Mucosa of descending colon (tissue), 3 donors: ENCODE results near the gene PFN3. TPM values are rescaled to one million over a fixed set of nuclear protein-coding genes. Genes with fewer than 3 reads are reported as not detected.

Experiments used
- ATAC-seq: fragments of 200-7000 bp; cut with Tn5 transposase; one replicate; pipeline ENCODE4 v1.9.1; 2020; ENCODE audit warnings: mild to moderate bottlenecking, moderate library complexity
- DNase-seq, 3 donors: peaks; one replicate each; pipeline ENCODE4 v3.0.0-alpha.2; 2020
- H3K36me3 ChIP-seq: fragments of 200-600 bp; one replicate; pipeline ENCODE4 v1.8.0; 2021; ENCODE audit warnings: low read depth, mild to moderate bottlenecking
- H3K4me1 ChIP-seq: fragments of 200-600 bp; one replicate; pipeline ENCODE4 v1.8.0; 2021; ENCODE audit warnings: low read depth, mild to moderate bottlenecking
- H3K4me3 ChIP-seq: fragments of 200-600 bp; one replicate; pipeline ENCODE4 v1.8.0; 2021; ENCODE audit warnings: mild to moderate bottlenecking
- H3K9me3 ChIP-seq: fragments of 200-600 bp; one replicate; pipeline ENCODE4 v1.8.0; 2021; ENCODE audit warnings: mild to moderate bottlenecking
- intact Hi-C, 2 donors: fragments of 100-400 bp; cut with DNase I in 1 of 2; cut with micrococcal nuclease in 1 of 2; formaldehyde crosslinking; loops; one replicate each; pipeline versions ENCODE4 v1.11.0 to v1.11.1; 2022; cut with DNase I, micrococcal nuclease
- total RNA-seq, 3 donors: library from RNA; stranded (reverse); fragmentation: NEBNext Ultra II Directional in 2 of 3; extraction: Animal tissue kit (Norgen Biotek cat#: 25700) in 2 of 3; gene quantifications; one replicate each; pipeline versions ENCODE4 v1.2.1 to v1.2.4, GENCODE V29; 2021 to 2023
- TF ChIP-seq, protein P1 (sequence below): fragments of 200-600 bp; IDR thresholded peaks from one replicate; pipeline ENCODE4 v1.8.0; 2022; ENCODE audit warnings: antibody characterized with exemption, mild to moderate bottlenecking
- donor health status: DM: no; HTN: no; CAD: no; lungs with moderate emphysema.
- donor health status: DM: no; HTN: no; CAD: no.
- donor health status: DM: no; HTN: yes; CAD: no.

Gene PFN3
- total RNA-seq, 3 donors from 2014 or later = not detected

DNA sequence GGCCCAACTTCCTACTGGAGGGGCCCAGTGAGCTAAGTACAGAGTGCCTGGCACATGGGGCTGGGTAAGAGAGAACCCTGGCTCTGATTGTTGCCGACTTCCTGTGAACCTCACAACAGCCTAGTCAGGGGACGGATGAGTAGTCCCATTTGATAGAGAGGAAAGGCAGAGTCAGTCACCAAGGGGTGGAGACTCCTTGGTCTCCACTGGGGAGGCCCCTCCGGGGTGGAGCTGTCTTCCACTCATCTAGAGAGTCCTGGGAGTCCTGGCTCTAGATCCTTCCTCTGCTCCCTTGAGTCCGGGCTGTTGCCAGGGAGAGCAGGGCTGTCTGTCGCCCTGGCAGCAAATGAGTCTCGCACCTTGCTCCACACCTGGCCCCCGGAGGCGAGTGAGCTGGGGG, 34.0 kb upstream of the PFN3 start:
- Histone ChIP-seq H3K4me1 (peaks cover 13% of the 10 kb centered on the region), H3K36me3 (no peaks in the 10 kb centered on the region), H3K4me3 (no peak overlapping the region), H3K9me3 (no peaks in the 10 kb centered on the region)
- intact Hi-C loops = no loop called here
- ATAC-seq (no peak), DNase-seq (no peak)
- TF ChIP-seq, protein P1, sequence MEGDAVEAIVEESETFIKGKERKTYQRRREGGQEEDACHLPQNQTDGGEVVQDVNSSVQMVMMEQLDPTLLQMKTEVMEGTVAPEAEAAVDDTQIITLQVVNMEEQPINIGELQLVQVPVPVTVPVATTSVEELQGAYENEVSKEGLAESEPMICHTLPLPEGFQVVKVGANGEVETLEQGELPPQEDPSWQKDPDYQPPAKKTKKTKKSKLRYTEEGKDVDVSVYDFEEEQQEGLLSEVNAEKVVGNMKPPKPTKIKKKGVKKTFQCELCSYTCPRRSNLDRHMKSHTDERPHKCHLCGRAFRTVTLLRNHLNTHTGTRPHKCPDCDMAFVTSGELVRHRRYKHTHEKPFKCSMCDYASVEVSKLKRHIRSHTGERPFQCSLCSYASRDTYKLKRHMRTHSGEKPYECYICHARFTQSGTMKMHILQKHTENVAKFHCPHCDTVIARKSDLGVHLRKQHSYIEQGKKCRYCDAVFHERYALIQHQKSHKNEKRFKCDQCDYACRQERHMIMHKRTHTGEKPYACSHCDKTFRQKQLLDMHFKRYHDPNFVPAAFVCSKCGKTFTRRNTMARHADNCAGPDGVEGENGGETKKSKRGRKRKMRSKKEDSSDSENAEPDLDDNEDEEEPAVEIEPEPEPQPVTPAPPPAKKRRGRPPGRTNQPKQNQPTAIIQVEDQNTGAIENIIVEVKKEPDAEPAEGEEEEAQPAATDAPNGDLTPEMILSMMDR = no peak

DNA sequence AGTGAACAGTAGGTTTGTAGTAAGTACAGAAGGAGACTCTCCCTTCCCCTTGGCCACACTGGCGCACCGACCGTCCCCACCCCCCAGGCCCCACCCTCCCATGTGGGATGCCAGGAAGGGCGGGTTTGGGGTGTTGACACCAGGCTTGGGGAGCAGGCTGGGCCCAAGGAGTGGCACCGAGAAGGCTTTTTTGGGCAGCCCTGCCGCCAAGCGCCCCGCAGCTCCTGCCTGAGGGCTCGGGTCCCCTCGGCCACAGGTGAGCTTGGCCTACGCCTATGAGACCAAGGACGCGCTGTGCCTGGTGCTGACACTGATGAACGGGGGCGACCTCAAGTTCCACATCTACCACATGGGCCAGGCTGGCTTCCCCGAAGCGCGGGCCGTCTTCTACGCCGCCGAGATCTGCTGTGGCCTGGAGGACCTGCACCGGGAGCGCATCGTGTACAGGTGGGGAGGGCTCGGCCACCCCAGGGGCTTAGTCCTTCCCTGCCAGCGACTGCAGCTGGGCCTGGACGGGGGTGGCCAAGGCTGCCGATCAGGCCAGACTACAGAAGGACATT, 33.3 kb upstream of the PFN3 start:
- Histone ChIP-seq H3K9me3 (no peaks in the 10 kb centered on the region), H3K4me3 (no peak overlapping the region), H3K4me1 (peaks cover 14% of the 10 kb centered on the region), H3K36me3 (no peaks in the 10 kb centered on the region)
- TF ChIP-seq, protein P1 = no peak
- DNase-seq (peak in 1 of 3 donors; percentile 54), ATAC-seq (no peak)
- intact Hi-C loops = no loop called here

DNA sequence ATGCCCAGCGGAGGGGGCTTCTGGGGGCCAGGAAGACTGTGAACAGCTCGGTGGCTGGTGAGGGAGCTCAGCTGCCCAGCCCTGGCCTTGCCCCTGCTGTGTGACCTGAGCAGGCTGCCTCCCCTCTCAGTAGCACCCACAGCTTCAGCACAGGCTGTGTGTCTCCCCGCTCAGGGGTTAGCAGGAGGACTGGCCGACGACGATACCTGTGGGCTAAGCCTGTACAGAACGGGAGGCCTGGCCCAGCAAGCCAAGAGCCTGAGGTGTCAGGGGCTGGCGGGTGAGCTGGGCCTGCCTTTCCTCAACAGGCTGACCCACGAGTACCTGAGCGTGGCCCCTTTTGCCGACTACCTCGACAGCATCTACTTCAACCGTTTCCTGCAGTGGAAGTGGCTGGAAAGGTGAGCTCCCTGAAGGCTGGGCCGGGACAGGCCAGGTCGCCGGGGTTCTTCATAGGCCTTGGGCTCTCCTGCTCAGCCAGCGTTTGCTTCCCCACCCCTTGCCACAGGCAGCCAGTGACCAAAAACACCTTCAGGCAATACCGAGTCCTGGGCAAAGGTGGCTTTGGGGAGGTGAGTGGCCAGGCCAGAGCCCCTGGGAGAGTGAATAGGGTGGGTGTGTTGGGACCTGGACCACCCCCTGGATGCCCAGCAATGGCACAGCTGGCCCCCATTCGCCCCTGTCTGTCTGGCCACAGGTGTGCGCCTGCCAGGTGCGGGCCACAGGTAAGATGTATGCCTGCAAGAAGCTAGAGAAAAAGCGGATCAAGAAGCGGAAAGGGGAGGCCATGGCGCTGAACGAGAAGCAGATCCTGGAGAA, 32.6 kb upstream of the PFN3 start:
- Histone ChIP-seq H3K36me3 (no peaks in the 10 kb centered on the region), H3K4me3 (no peak overlapping the region), H3K9me3 (no peaks in the 10 kb centered on the region), H3K4me1 (peaks cover 18% of the 10 kb centered on the region)
- TF ChIP-seq, protein P1 = no peak
- DNase-seq (no peak), ATAC-seq (no peak)
- intact Hi-C loops = no loop called here

DNA sequence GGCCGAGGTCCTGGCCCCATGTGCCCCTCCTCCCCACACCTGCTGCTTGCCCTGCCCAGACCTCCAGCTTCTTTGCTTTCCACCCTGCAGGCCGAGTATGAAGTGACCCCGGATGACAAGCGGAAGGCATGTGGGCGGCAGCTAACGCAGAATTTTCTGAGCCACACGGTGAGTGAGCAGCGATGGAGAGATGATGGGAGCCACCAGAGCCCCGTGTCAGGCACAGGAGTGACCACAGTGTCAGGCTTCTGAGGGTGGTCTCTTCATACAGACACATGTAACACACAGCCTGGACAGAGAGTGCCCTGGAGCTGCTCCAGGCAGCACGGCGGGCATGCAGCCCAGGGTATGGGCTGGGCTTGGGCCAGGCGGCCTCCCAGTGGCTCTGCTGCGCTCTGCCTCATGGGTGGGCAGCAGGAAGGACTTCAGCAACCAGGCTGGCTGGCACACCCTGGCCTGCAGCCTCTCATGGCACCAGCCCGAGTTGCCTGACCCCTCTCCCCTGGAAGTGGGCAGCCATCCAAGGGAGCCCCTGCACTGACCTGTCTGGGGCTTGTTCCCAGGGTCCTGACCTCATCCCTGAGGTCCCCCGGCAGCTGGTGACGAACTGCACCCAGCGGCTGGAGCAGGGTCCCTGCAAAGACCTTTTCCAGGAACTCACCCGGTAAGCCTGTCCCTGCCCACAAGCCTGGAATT, 31.8 kb upstream of the PFN3 start:
- Histone ChIP-seq H3K36me3 (no peaks in the 10 kb centered on the region), H3K4me1 (peaks cover 25% of the 10 kb centered on the region), H3K9me3 (no peaks in the 10 kb centered on the region), H3K4me3 (no peak overlapping the region)
- TF ChIP-seq, protein P1 = no peak
- DNase-seq (peak in 1 of 3 donors; percentile 58), ATAC-seq (no peak)
- intact Hi-C loops = no loop called here

DNA sequence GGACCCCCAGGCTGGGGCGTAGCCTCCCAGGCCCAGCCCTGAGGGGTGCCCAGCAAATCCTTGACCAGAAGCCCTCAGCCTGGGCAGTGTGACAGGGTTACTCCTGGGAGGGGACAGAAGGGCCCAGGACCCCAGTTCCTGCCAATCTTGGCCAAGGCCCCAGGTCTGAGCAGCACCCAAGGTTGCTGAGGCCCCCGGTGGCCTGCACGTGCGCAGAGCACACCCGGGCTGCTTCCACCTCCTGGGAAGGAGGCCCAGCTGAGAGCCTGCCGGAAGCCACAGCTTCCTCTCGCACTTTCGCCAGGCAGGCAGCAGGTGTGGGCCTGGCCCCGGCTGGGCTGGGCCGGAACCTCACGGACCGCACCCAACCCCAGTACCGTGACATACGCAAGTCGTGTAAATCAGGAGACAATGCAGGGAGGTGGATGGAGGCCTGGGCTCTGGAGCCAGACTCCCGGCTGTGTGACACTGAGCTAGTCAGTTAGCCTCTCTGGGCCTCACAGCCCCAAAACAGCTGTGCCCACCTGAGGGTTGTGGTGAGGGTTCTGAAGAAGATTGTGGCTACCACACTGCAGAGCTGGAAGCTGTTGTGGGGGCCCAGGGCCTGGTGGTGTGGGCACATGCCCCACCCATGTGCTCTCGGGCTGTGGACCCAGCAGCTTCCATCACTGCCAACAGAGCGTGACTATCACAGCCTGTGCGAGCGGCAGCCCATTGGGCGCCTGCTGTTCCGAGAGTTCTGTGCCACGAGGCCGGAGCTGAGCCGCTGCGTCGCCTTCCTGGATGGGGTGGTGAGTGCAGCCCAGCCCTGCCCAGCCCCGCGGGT, 31.1 kb upstream of the PFN3 start:
- Histone ChIP-seq H3K4me3 (no peak overlapping the region), H3K4me1 (peaks cover 25% of the 10 kb centered on the region), H3K36me3 (no peaks in the 10 kb centered on the region), H3K9me3 (no peaks in the 10 kb centered on the region)
- DNase-seq = peak; percentile 63 to 93 (median 76)
- peak; percentile 57 for ATAC-seq
- TF ChIP-seq, protein P1 = no peak
- intact Hi-C loops = no loop called here
